ENCODE results near the gene ALK.

The ALK gene

GRCh38 chr2:29317077-29317517 is 604.3 kb downstream of the ALK start:
- peak; percentile 9 for DNase-seq (ENCODE audit: low read depth)

GRCh38 chr2:29314816-29315571 is 606.4 kb downstream of the ALK start:
- no peak for DNase-seq (ENCODE audit: low read depth)

GRCh38 chr2:29311458-29311857 is 609.9 kb downstream of the ALK start:
- DNase-seq (ENCODE audit: low read depth), result no peak

GRCh38 chr2:29310650-29311348 is 610.6 kb downstream of the ALK start:
- no peak for DNase-seq (ENCODE audit: low read depth)

GRCh38 chr2:29309090-29310029 is 612.0 kb downstream of the ALK start:
- DNase-seq (ENCODE audit: low read depth), result peak; percentile 71

- DNase-seq (ENCODE audit: low read depth), result no peak
Observed at GRCh38 chr2:29308366-29308765, 613.0 kb downstream of the ALK start.

- peak; percentile 5 for DNase-seq (ENCODE audit: low read depth)
Observed at GRCh38 chr2:29307519-29307918, 613.9 kb downstream of the ALK start.

GRCh38 chr2:29305762-29306161 is 615.6 kb downstream of the ALK start:
- DNase-seq (ENCODE audit: low read depth), result no peak

- no peak for DNase-seq (ENCODE audit: low read depth)
Observed at GRCh38 chr2:29304399-29305060, 616.9 kb downstream of the ALK start.

- no peak for DNase-seq (ENCODE audit: low read depth)
Observed at GRCh38 chr2:29296585-29296984, 624.8 kb downstream of the ALK start.

GRCh38 chr2:29295845-29296244 is 625.5 kb downstream of the ALK start:
- DNase-seq (ENCODE audit: low read depth), result peak; percentile 17

GRCh38 chr2:29293830-29294438 is 627.5 kb downstream of the ALK start:
- peak; percentile 39 for DNase-seq (ENCODE audit: low read depth)

- DNase-seq (ENCODE audit: low read depth), result no peak
Observed at GRCh38 chr2:29290293-29291047, 630.9 kb downstream of the ALK start.

- no peak for DNase-seq (ENCODE audit: low read depth)
Observed at GRCh38 chr2:29284671-29285070, 636.7 kb downstream of the ALK start.

GRCh38 chr2:29281916-29282247 is 639.5 kb downstream of the ALK start:
- DNase-seq (ENCODE audit: low read depth), result no peak

- peak; percentile 76 for DNase-seq (ENCODE audit: low read depth)
Observed at GRCh38 chr2:29281086-29281915, 640.1 kb downstream of the ALK start.

- DNase-seq (ENCODE audit: low read depth), result no peak
Observed at GRCh38 chr2:29278966-29279365, 642.4 kb downstream of the ALK start.

- no peak for DNase-seq (ENCODE audit: low read depth)
Observed at GRCh38 chr2:29276151-29276550, 645.2 kb downstream of the ALK start.

- DNase-seq (ENCODE audit: low read depth), result no peak
Observed at GRCh38 chr2:29275186-29275585, 646.2 kb downstream of the ALK start.

All from EH (cell line).